K562 (cell line): ENCODE results near the gene UBR7. TPM values are rescaled to one million over a fixed set of nuclear protein-coding genes. Genes with fewer than 3 reads are reported as not detected.
A peak's percentile ranks its signal among the peaks of the same experiment; 100 is the strongest.

Experiments
- CHD2 ChIP-seq: IDR thresholded peaks from 2 replicates; pipeline ENCODE4 v1.6.1; 2011; ENCODE audit warnings: low read depth, low read length
- HMBOX1 ChIP-seq: sonication (generic); IDR thresholded peaks from 2 replicates; pipeline ENCODE4 v1.6.1; 2016
- NFXL1 ChIP-seq: fragments of 450-650 bp; formaldehyde crosslinking; IDR thresholded peaks from 2 replicates; pipeline ENCODE4 v1.4.0; 2021; ENCODE audit warnings: mild to moderate bottlenecking
- RBM39 ChIP-seq: fragments of 200-400 bp; formaldehyde crosslinking; optimal IDR thresholded peaks from 2 replicates; pipeline ENCODE3; 2018; ENCODE audit warnings: low read depth, low read length
- REST ChIP-seq, 2 experiments: fragments of 450-650 bp; formaldehyde crosslinking in 1 of 2; IDR thresholded peaks; 2 replicates each; pipeline versions ENCODE4 v1.4.0 to v1.6.1; 2014 to 2020; ENCODE audit warnings: mild to moderate bottlenecking in 2 of 2, borderline replicate concordance in 1 of 2, low read depth in 1 of 2
- RREB1 ChIP-seq: fragments of 250-450 bp; sonication (Bioruptor Pico); IDR thresholded peaks from 2 replicates; pipeline ENCODE4 v1.4.0; 2020
- SRSF7 ChIP-seq: fragments of 200-400 bp; formaldehyde crosslinking; optimal IDR thresholded peaks from 2 replicates; pipeline ENCODE3; 2017; ENCODE audit warnings: mild to moderate bottlenecking, low read depth, low read length
- TCF15 ChIP-seq: fragments of 250-450 bp; sonication (Bioruptor Pico); IDR thresholded peaks from 2 replicates; pipeline ENCODE4 v1.8.0; 2022; ENCODE audit warnings: moderate library complexity, mild to moderate bottlenecking, inconsistent platforms
- polyA plus RNA-seq, 8 experiments: library from polyadenylated mRNA; depleted of rRNA in 4 of 8; stranded (reverse) in 5 of 8; unstranded in 3 of 8; fragments of >200 nt; fragmentation: Nextera tagmentation in 2 of 8; fragmentation: Illumina TruSeq in 1 of 8; extraction: Ambion mirVana in 2 of 8; extraction: Trizol in 1 of 8; gene quantifications; 2 replicates each; pipeline versions ENCODE4 v1.2.1 to v1.2.3, GENCODE V29; 2011 to 2014; ENCODE audit warnings: inconsistent platforms in 1 of 8, missing spikeins in 1 of 8
- total RNA-seq, 7 experiments: library from RNA; depleted of rRNA in 6 of 7; stranded (reverse); fragments of >200 nt in 6 of 7; fragmentation: Illumina TruSeq in 2 of 7; extraction: Trizol in 2 of 7; gene quantifications; 2 replicates each; pipeline versions ENCODE4 v1.2.1 to v1.2.3, GENCODE V29; 2011 to 2021; ENCODE audit warnings: low replicate concordance in 1 of 7

The UBR7 gene
- total and polyA plus RNA-seq, 9 of the 15 experiments (the other 6 are each of a cell fraction or from before 2014, with no cell fraction given) = 12.5 to 63.0 (median 34.4) TPM

GRCh38 chr14:93184391-93185348 lies 22.4 kb upstream of the UBR7 start, which contains the start of the genes LYSET and MOAP1 (continued):
- TF ChIP-seq HMBOX1 (no peak), RREB1 (CRISPR knock-in tag) (no peak), CHD2 (no peak), NFXL1 (no peak), TCF15 (CRISPR knock-in tag) (no peak), RBM39 (no peak), REST (IDR thresholded peaks at IDR 0.05; ENCODE audit: borderline replicate concordance) (peak; percentile 43; the same call in 1 of the 2 replicates), REST (CRISPR knock-in tag; IDR thresholded peaks at IDR 0.05; ENCODE audit: low read depth) (no peak), SRSF7 (no peak)
